Panc1 (cell line): ENCODE measurements around the gene FADD. TPM values are rescaled to one million over a fixed set of nuclear protein-coding genes. Genes with fewer than 3 reads are reported as not detected.

Experiments
- ATAC-seq: fragments of 200-7000 bp; cut with Tn5 transposase; 2 replicates; pipeline ENCODE4 v1.9.1; 2020; ENCODE audit warnings: mild to moderate bottlenecking, moderate library complexity
- BruUV-seq: library from RNA; stranded (reverse); fragments of 400-500 nt; replicated peaks from 2 replicates; lab custom pipeline; 2021; lab: Mats Ljungman, UMichigan
- CTCF ChIA-PET: fragments of 300-600 bp; sonication (Branson Sonifier 250); formaldehyde crosslinking; loops from one replicate; lab custom pipeline; 2022; ENCODE audit warnings: antibody characterized with exemption; lab: Charles Lee
- POLR2A ChIA-PET: fragments of 300-600 bp; sonication (Branson Sonifier 250); formaldehyde crosslinking; loops from one replicate; lab custom pipeline; 2022; ENCODE audit warnings: antibody characterized with exemption; lab: Charles Lee
- DNase-seq: peaks from one replicate; pipeline ENCODE4 v3.0.0-alpha.2; 2010; ENCODE audit warnings: low read depth, low spot score
- H3K27ac ChIP-seq: 2 replicates; pipeline ENCODE4 v1.5.1; 2011; ENCODE audit warnings: mild to moderate bottlenecking, low read length, inconsistent platforms
- H3K27me3 ChIP-seq: fragments of 200-500 bp; sonication (Bioruptor generic); 2 replicates; pipeline ENCODE4 v1.6.0; 2014; ENCODE audit warnings: low read length, inconsistent platforms; ENCODE audit not compliant: control insufficient read depth, insufficient read depth
- H3K36me3 ChIP-seq: fragments of 200-500 bp; sonication (Bioruptor generic); 2 replicates; pipeline ENCODE4 v1.5.1; 2014; ENCODE audit warnings: inconsistent platforms, mild to moderate bottlenecking, low read length, moderate library complexity; ENCODE audit not compliant: control insufficient read depth, insufficient read depth
- H3K4me1 ChIP-seq: 2 replicates; pipeline ENCODE4 v1.5.1; 2011; ENCODE audit warnings: inconsistent platforms, mild to moderate bottlenecking, low read length, moderate library complexity; ENCODE audit not compliant: control insufficient read depth, insufficient read depth
- H3K4me3 ChIP-seq, 2 experiments: 2 replicates each; pipeline ENCODE4 v1.5.1; 2011 to 2012; ENCODE audit warnings: low read depth in 2 of 2, low read length in 2 of 2, mild to moderate bottlenecking in 2 of 2, inconsistent platforms in 1 of 2, moderate library complexity in 1 of 2
- H3K9me3 ChIP-seq: fragments of 200-500 bp; sonication (Bioruptor generic); 2 replicates; pipeline ENCODE4 v1.5.1; 2014; ENCODE audit warnings: low read depth, mild to moderate bottlenecking, inconsistent platforms, low read length, moderate library complexity; ENCODE audit not compliant: control insufficient read depth, insufficient read depth
- CTCF ChIP-seq: fragments of 450-650 bp; IDR thresholded peaks from 2 replicates; pipeline ENCODE4 v1.5.1; 2017; ENCODE audit warnings: mild to moderate bottlenecking
- POLR2AphosphoS5 ChIP-seq: IDR thresholded peaks from 2 replicates; pipeline ENCODE4 v1.6.1; 2012; ENCODE audit warnings: mild to moderate bottlenecking, low read depth, low read length, moderate library complexity
- REST ChIP-seq, 2 experiments: IDR thresholded peaks; 2 replicates each; pipeline ENCODE4 v1.6.1; 2011 to 2012; ENCODE audit warnings: low read depth in 2 of 2, control low read depth in 1 of 2, low read length in 1 of 2, mild to moderate bottlenecking in 1 of 2, moderate library complexity in 1 of 2; ENCODE audit not compliant: insufficient read depth in 1 of 2
- SIN3A ChIP-seq: IDR thresholded peaks from 2 replicates; pipeline ENCODE4 v1.6.1; 2012; ENCODE audit warnings: low read depth, mild to moderate bottlenecking, low read length, moderate library complexity, borderline replicate concordance; ENCODE audit not compliant: insufficient read depth
- TCF7L2 ChIP-seq: IDR thresholded peaks from 2 replicates; pipeline ENCODE4 v1.6.1; 2011; ENCODE audit warnings: mild to moderate bottlenecking, low read depth, low read length, inconsistent platforms
- in situ Hi-C: cut with HindIII; loops from 2 replicates; pipeline ENCODE4 v1.10.0; 2016; ENCODE audit warnings: low sequenced_read_pairs, low pct_unique_long_range_greater_than_20kb
- intact Hi-C: fragments of 100-400 bp; cut with micrococcal nuclease; formaldehyde crosslinking; loops from one replicate; pipeline ENCODE4 v1.10.0; 2022; ENCODE audit not compliant: unreplicated experiment
- total RNA-seq: library from RNA; stranded (reverse); gene quantifications from one replicate; pipeline ENCODE4 v1.2.1, GENCODE V29; 2021; ENCODE audit not compliant: unreplicated experiment

Gene FADD
- total RNA-seq, 1 experiment from 2014 or later, result 47.3 TPM

- Histone ChIP-seq H3K4me3 (no peak overlapping the region), H3K36me3 (no peaks in the 10 kb centered on the region), H3K4me1 (no peaks in the 10 kb centered on the region), H3K27me3 (no peaks in the 10 kb centered on the region), H3K27ac (no peak overlapping the region), H3K9me3 (no peaks in the 10 kb centered on the region)
- no TSS peak for BruUV-seq
- ATAC-seq, result no peak
- ChIA-PET CTCF (no interaction called here), POLR2A (no interaction called here)
- DNase-seq, result no peak
- in situ Hi-C loops, result no loop called here
- intact Hi-C loops, result no loop called here
- TF ChIP-seq TCF7L2, result no peak
- TF ChIP-seq CTCF, result no peak
- TF ChIP-seq POLR2AphosphoS5, result no peak
- TF ChIP-seq SIN3A, result no peak
- TF ChIP-seq REST (IDR thresholded peaks at IDR 0.05; ENCODE audit: insufficient read depth in 1 of 2, low read depth in 2 of 2, low read length in 1 of 2), result no peak
These were observed 34.0 kb upstream of the FADD start for GRCh38 chr11:70169127-70169526.

GRCh38 chr11:70169632-70170031, 33.5 kb upstream of the FADD start:
- ChIA-PET CTCF (no interaction called here), POLR2A (interaction anchor here (0.7 kb wide), 1 partner anchor 12 kb away, joined by 4 read pairs; no protein-coding TSS in a partner anchor)
- no peaks in the 10 kb centered on the region for H3K9me3 ChIP-seq
- DNase-seq (no peak), ATAC-seq (no peak)
- in situ Hi-C loops (no loop called here), intact Hi-C loops (no loop called here)
- H3K27me3 ChIP-seq, result no peaks in the 10 kb centered on the region
- H3K27ac ChIP-seq, result no peak overlapping the region
- H3K4me3 ChIP-seq, result no peak overlapping the region
- TF ChIP-seq SIN3A (no peak), POLR2AphosphoS5 (no peak), REST (IDR thresholded peaks at IDR 0.05; ENCODE audit: insufficient read depth in 1 of 2, low read depth in 2 of 2, low read length in 1 of 2) (no peak), TCF7L2 (no peak), CTCF (no peak)
- H3K4me1 ChIP-seq, result no peaks in the 10 kb centered on the region
- H3K36me3 ChIP-seq, result no peaks in the 10 kb centered on the region
- no TSS peak for BruUV-seq
